Hematopoietic multipotent progenitor cell (in vitro differentiated cells): Measurements from ENCODE around the gene CXXC1. TPM values are rescaled to one million over a fixed set of nuclear protein-coding genes. Genes with fewer than 3 reads are reported as not detected.
"Not testable (repeated sequence)": the region's sequence is repeated elsewhere in the genome, so short reads cannot be mapped to it uniquely, and the experiment has no call there.

ENCODE experiments used
- DNase-seq, 3 donors: peaks; one replicate each; pipeline ENCODE4 v3.0.0-alpha.2; 2011 to 2015; ENCODE audit warnings: low read depth in 2 of 3, low spot score in 2 of 3
- total RNA-seq: library from RNA; depleted of rRNA; stranded (reverse); fragments of >200 nt; gene quantifications from one replicate; pipeline ENCODE4 v1.2.3, GENCODE V29; 2012

Gene CXXC1
- 86.4 TPM for total RNA-seq

DNA sequence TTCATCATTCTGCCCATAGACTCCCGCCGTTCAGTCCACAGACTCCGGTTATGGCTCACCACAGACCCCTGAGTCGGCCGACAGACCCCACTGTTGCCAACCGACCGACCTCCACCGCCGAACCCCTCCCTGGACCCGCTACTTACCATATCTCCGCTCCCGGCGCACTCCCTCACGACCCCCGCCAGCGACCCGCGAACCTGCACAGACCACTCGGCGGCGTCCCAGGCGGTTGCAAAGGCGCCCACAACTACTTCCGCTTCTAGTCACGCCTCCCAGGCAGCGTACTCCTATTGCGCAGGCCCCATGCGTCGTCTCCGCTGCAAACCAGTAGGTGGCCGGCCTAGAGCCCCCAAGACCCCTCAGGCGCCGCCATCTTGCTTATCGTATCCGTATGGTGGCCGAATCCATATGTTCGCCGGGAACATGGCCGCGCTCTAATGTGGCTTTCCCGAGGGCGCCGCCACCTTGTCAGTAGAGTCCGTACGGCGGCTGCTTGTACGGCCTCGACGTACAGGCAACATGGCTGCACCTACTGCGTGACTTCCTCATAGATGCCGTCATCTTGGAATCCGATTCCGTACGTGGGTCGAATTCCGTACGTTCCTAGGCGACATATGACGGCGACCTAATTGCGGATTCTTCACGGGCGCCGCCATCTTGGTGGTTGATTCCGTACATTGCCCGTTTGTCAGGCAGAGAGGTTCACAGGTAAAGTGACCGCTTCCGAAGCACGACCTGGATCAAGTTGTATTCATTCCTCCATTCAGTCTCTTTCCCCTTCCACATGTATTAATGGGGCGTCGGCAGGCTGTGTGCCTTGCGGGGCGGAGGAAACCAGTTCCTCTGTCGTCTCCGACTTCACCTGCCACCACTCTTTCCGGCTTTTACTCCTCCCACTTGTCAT, at the start of gene CXXC1:
TSS of gene CXXC1 (minus strand) at position 252 of the 907 bp plus-strand sequence. CDS start at position 149, 103 bp downstream.
- peak; percentile 95 to 100 (median 99) for DNase-seq

DNA sequence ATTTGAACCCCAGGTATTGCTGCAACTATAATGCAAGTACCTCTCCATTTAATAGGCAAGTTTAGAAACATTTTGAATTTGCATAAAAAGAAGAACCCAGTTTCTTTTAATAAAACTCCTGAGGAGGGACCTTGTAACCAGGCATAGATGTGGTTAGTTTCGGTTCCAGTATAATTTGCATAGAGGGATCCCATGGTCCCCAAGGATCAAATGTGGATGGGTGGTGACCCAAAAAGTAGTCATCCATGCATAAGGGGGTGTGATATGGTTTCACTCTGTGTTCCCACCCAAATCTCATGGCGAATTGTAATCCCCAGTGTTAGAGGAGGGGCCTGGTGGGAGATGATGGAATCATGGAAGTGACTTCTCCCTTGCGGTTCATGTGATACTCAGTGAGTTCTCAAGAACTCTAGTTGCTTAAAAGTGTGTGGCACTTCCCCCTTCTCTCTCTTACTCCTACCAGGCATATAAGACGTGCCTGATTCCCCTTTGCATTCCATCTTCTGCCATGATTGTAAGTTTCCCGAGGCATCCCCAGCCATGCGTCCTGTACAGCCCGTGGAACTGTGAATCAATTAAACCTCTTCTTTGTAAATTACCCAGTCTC, 47.2 kb upstream of the CXXC1 start:
- DNase-seq: no peak

DNA sequence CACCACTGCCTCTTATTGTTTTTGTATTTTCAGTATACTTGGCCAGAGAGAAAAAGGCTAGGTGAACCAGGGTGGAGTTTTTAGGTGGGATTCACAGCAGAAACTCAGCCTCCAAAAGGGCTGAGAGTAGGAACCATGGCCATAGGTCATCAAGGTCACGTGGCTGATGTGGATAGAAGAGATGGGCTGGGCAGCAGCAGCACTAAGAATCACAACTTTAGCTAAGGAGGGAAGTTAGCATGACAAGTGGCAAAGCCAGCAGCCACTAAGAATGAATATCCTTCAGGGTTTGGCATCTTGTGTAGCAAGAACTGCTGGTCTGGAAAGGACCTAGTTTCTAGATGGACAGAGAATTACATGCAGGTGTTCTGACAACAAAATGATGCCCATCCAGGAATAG, 44.2 kb upstream of the CXXC1 start:
- no peak for DNase-seq

DNA sequence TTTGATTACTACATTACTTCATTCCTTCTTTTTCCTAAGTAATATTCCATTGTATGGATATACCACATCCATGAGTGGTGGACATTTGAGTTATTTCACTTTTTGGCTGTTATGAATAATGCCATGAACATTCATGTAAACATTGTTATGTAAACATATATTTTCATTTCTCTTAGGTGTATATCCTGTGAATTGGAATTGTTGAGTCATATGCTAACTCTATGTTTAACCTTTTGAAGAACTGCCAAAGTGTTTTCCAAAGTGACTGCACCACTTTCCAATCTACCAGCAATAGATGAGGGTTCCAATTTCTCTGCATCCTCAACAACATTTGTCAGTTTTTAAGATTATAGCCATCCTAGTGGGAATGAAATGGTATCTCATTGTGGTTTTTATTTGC, 42.7 kb upstream of the CXXC1 start:
- DNase-seq: no peak

DNA sequence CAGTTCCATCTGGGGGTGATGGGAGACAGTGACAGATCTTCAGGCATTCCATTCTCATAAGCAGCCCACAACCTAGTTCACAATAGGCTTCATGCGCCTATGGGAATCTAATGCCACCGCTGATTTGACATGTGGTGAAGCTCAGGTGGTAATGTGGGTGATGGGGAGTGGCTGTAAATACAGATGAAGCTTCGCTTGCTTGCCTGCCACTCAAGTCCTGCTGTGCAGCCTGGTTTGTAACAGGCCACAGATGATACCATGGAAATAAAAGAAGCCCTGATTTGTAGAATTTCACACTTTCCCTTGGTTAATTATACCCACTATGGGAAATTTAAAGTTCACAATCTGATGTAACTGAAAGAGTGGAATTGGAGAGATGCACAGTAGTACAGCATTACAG, 40.5 kb upstream of the CXXC1 start:
- no peak for DNase-seq

DNA sequence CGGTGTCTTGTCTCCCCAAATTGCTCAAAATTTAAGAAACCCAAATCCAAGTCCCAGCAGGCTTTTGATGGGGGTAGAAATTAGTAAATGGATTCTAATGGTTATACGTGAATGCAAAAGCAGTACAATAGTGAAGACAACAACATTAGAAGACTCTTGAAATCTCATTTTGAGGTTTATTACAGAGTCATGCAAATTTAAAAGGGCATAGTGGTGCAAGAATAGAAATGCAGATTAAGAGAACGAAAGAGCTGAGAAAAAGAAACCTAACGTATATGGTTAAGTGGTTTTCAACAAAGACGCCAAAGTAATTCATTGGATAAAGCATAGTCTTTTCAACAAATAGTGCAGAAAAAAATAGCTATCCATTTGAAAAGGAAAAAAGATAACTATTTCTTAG, 33.2 kb upstream of the CXXC1 start:
- DNase-seq: no peak

DNA sequence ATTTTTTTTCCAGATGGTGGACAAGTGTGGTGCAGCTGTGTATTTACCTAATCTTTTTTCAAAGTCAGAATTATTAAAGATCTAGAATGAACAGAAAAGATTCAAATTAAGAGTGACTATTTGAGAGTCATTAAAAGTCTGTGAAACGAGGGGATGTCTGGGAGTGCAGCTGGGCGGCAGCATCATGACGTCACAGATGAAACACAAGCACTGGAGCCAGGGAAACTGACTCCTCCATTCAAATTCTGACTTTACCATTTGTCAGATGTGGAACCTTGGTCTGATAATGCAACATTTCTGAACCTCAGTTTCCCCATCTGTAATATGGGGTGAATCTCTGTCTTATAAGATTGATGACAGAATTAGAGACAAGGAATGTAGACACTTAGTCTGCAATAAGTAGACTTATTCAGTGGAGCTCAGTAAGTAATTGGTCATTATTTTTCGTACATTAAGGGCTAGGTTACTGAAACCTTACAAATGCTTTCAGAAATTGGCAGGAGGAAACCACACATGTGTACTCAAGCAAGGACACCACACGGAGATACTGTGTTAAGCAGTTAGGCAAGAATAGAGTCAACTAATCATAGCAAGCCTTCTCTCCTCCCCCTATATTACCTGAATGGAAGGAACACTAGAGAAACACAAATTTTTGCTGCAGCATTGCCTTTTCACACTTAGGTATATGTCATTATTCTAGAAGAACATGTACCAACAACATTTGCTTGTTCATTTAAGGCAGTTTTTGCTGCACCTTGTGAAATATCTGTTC, 27.8 kb upstream of the CXXC1 start:
- no peak for DNase-seq

DNA sequence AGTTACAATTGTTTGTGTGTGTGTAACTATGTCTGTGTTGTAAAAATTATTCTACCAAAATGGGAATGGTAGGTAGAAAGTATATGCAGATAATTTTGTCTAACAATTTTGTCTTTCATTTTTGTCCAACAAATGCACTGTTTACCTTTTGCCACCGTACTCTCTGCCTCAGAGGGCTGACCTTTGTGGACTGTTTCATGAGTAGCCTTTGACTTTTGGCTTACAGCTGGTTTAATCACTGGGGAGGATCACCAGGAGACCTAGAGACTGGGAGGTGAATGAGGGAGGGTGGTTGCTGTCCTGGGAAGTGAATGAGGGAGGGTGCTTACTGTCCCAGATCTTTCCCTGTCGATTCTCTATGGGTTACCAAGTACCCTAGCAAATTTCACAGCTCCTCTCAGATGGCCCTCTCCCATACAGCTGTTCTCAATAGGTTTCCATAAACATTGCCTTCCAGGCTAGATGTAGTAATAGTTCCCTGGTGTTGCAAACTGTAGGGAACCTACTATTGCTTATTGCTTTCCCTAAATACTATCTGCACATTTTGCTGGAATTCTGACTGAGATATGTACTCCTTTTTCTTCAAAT, 26.5 kb upstream of the CXXC1 start:
- no peak for DNase-seq

DNA sequence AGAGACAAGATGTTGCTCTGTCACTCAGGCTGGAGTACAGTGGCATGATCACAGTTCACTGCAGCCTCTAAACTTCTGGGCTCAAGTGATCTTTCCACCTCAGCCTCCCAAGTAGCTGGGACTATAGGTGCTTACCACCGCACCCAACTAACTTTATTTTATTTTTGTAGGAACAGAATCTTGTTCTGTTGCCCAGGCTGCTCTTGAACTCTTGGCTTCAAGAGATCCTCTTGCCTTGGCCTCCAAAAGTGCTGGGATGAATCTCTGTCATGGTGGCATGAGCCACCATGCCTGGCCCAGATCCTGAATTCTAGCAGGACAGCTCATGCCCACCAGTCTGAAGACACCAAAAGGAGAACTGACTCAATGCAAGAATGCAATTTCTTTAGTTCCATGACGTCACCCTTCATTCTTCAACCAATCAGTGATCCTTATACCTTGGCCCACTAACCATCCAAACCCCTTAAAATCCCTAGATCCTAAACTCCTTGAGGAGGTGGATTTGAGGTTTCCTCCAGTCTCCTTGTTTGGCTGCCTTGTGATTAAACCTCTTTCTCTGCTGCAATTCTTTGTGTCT, 25.6 kb upstream of the CXXC1 start:
- no peak for DNase-seq

DNA sequence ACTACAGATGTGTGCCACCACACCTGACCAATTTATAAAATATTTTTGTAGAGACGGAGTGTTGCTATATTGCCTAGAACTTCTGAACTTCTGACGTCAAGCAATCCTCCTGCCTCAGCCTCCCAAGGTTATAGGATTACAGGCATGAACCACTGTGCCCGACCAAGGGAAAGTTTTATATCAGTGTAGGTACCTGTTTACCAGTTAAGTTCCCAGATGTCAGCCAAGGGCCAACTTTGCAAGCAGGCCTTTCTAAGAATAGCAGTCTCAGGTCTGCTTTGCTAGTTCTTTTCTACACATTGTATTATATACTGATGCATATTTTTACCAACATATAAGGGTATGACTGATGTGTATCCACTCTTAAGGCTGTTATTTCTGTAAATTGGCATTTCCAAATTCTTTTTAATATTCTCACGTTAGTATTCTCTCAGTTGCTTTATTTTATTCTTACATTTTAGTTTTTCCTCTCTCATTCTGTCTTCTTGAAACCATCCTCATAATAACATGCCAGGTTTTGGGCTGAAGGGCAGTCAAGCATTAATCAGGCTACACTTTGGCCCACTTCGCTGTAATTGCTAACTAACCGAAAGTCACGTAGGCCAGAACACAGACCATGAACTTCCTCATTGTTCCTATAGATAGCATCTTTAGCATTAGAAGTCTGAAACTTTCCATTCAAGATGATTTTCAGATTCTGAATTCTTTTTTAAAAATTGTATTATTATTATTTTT, 25.0 kb upstream of the CXXC1 start:
- DNase-seq: no peak

DNA sequence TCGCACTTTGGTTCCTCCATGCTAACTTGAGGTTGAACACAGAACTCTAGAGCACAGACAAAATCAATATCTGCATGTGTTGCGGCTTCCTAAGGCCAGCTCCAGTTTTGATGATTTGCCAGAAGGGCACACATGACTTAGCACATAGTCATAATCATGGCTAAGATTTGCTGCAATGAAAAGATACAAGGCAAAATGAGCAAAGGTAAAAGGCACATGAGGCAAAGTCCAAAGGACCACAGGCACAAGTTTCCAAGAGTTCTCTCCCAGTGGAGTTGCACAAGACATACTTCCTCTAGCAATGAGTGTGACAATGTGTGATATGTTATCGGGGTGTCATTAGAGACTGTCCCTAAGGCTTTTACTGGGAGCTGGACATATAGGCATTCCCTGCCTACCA, 24.2 kb upstream of the CXXC1 start:
- DNase-seq: no peak

DNA sequence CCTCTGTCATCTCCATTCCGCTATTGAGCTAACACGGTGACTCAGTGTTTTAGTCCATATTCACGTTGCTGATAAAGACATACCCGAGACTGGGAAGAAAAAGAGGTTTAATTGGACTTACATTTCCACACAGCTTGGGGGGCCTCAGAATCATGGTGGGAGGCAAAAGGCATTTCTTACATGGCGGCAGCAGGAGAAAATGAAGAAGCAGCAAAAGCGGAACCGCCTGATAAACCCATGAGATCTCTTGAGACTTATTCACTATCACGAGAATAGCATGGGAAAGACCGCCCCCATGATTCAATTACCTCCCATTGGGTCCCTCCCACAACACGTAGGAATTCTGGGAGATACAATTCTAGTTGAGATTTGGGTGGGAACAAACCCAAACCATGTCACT, 22.6 kb upstream of the CXXC1 start:
- no peak for DNase-seq

DNA sequence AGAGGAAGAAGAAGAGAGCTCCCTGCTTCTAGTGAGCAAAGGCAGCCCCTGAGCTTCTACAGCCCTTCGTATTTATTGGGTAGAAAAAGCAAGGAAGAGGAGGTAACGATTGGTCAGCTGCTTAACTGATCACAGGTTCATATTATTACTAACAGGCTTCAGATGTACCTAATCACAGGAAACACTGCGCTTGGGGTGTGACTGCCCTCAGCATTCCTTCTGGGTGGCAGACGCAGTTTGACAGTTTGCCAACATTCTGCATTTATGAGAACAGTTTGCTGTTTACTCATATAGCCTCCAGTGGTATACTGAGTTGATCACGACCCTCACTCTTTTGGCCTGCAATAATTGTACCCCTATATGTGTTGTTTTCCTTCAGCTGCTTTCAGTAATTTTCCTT, 21.4 kb upstream of the CXXC1 start:
- DNase-seq: not testable (repeated sequence)

DNA sequence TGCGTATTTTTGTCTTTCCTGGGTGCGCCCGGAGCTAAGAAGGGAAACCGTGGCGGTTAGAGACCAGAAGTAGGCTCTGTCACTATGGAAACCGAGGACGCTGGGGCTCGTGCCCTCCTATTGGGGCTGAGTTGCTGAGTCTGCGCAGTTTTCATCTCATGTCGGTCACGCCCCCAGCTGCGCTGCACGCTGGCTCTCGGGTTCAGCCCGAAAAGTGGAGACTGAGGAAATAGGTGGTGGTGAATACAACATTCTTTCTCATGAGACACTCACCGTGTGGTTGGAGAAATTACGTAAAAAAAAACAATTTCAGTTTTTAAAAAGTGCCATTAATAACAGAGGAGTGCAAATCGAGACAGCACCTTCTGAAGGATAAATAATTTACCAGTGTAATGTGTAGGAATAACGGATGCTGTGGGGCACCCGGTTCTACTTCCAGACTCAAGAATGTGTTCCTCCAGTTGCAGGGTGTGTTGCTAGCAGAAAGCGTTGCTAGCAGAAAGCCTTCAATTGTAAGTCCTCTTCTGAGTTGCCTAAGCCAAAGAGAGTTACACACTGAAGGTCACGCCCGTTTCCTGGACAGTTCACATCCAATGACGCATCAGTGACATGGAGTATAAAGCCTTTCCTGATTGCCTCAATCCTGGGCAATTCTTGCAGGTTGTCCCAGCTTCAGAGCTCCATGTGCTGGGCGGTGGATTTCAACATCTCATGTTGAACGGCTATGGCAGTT, 20.4 kb upstream of the CXXC1 start:
- DNase-seq: peak; percentile 78 to 89 (median 80)

DNA sequence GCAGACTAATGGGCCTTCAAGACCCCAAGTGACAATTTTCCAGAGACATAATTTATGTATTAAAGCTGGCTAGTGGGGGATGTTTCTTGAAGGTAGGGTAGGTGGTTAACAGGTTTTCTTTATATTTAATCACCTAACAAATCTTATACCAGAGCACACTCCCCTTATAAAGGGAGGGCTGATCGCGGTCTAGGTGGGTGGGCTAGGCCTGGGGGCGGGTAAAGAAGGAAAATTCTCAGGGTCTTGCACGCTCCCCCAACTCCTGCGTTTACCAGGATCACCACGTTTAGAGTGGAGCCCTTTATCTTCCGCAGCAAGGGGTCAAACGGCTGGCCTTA, 19.9 kb upstream of the CXXC1 start:
- no peak for DNase-seq

DNA sequence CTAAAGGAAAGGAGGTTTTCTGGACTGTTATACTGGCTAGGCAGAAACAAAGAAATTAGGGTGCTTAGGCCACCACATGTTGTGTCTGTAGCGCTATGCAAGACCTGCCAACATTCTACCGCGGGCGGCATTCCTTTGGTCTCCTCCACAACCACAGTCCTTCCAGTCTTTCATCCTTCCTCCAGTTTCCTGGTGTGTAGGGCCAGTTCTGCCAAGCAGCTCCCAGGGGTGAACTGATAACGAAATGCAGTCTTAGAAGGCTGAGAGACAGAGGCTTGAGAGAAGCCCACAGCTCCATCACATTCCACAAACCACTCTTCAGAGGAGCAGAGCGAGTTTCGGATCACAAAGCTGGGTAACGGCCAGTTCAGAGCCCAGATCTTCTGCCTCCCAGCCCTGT, 19.5 kb upstream of the CXXC1 start:
- DNase-seq: no peak

DNA sequence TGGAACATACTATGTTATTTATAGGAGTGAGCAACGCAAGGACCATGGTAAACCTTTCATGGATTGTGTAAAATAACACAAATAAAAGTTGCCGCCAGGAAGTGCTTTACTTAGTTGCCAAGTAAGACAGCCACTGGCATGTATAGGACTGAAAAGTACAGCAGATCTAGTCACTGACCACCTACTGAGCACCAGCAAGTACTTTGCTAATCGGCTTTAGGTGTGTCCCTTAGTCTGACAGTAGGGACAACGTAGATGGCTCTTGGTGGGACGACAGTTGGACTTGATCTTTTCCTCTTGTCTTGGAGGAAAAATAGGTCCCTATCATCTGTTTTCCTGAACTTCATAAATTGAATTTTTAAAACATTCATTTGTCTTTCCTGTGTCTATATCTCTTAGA, 13.6 kb upstream of the CXXC1 start:
- no peak for DNase-seq

DNA sequence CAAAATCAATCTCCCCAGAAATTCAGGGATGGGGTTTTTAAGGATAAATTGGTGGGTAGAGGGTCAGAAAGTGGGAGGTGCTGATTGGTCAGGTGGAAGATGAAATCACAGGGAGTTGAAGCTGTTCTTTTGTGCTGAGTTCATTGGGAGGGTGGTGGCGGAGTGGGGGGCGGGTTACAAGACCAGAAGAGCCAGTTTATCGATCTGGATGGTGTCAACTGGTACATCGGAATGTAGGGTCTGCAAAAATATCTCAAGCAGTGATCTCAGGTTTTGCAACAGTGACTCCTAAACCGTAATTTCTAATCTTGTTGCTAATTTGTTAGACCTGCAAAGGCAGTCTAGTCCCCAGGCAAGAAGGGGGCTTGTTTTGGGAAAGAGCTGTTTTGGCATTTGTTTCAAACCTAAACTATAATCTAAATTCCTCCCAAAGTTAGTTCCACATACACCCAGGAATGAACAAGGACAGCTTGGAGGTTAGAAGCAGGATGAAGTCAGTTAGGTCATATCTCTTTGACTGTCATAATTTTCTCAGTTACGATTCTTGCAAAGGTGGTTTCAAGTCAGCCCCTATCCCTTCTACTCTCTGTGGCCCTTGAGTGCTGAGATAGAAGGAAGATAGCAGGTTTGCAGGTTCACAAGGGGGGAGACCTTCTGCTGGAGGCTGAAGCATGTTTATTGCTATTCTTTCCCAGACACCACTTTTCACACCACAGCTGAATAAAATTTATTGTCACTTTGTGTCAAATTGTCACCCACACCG, 12.3 kb upstream of the CXXC1 start:
- no peak for DNase-seq
